Progenitor cell of endocrine pancreas (in vitro differentiated cells): ENCODE data around the gene ZDHHC18. TPM values are rescaled to one million over a fixed set of nuclear protein-coding genes. Genes with fewer than 3 reads are reported as not detected.
A peak's percentile ranks its signal among the peaks of the same experiment; 100 is the strongest.

Experiments
- DNase-seq: peaks from one replicate; pipeline ENCODE4 v3.0.0; 2021; ENCODE audit warnings: low spot score; ENCODE audit not compliant: unreplicated experiment
- H3K27ac Mint-ChIP-seq: 2 replicates; pipeline ENCODE4 v1.8.0; 2021; ENCODE audit warnings: mild to moderate bottlenecking, moderate library complexity, mixed read lengths
- H3K27me3 Mint-ChIP-seq: 2 replicates; pipeline ENCODE4 v1.8.0; 2021; ENCODE audit warnings: mixed read lengths
- H3K36me3 Mint-ChIP-seq: 2 replicates; pipeline ENCODE4 v1.8.0; 2022; ENCODE audit warnings: mixed read lengths; ENCODE audit not compliant: insufficient read depth
- H3K4me1 Mint-ChIP-seq: 2 replicates; pipeline ENCODE4 v1.8.0; 2021; ENCODE audit warnings: low read depth, mixed read lengths
- H3K4me3 Mint-ChIP-seq: 2 replicates; pipeline ENCODE4 v1.8.0; 2021; ENCODE audit warnings: low read depth, mild to moderate bottlenecking, moderate library complexity, mixed read lengths
- H3K9me3 Mint-ChIP-seq: 2 replicates; pipeline ENCODE4 v1.8.0; 2021; ENCODE audit warnings: low read depth, mixed read lengths
- CTCF ChIP-seq: fragments of 200-600 bp; sonication (generic); IDR thresholded peaks from one replicate; pipeline ENCODE4 v1.5.0; 2021; ENCODE audit warnings: antibody characterized with exemption, mild to moderate bottlenecking; ENCODE audit not compliant: unreplicated experiment
- total RNA-seq: library from RNA; stranded (reverse); gene quantifications from 2 replicates; pipeline ENCODE4 v1.2.1, GENCODE V29; 2021

ZDHHC18 gene
- total RNA-seq, 1 donor from 2014 or later: 26.1 TPM

DNA sequence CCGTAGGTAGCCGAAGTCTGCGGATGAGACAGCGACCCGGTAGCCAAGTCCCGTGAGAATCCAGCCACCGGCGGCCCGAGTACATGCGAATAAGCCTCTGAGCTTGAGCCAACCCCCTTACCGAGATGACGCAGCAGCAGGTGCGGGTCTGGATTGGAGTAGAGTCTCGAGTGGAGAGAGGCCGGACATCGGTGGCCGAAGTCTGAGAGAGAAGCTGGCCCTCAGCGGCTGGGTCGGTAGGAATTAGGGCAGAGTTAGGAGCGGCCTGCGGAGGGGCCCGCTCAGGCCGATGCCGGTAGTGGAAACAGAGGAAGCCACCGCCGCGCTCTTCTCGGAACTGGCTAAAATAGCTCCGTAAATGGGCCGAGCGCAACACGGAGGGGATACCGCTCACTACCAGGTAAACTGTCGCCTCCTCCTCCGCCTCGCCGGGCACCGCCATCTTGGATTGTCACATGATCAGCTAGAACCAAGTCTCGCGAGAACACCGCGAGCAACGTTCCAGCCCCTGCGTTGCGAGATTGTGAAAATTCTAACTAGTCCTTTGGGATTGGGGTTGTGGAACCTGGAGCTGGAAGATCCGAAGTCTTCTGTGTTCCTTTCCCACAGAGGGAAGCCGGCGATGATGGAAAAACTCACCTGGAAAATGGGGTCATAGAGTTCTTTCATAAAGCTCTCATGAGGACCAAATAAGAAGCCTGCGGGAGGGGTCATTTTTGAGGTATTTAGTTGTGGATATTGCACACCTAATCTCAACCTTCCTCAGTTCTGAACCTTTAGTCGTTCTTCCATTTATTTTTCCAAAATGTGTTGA is 73.7 kb downstream of the ZDHHC18 start, which contains the start of gene GPATCH3:
Gene GPATCH3 (minus strand): TSS at position 467 of the 814 bp plus-strand sequence. CDS start 25 bp downstream, at position 442.
- Mint-ChIP-seq H3K4me1 (peaks cover 20% of the 10 kb centered on the region), H3K4me3 (peak within 1 kb of the TSS; percentile 87), H3K27me3 (no peaks in the 10 kb centered on the region), H3K27ac (peak within 1 kb of the TSS; percentile 97), H3K36me3 (peaks cover 8% of the 10 kb centered on the region), H3K9me3 (no peaks in the 10 kb centered on the region)
- DNase-seq: peak; percentile 85
- TF ChIP-seq CTCF: no peak

GRCh38 chr1:26900815-26901511 is 74.5 kb downstream of the ZDHHC18 start:
- no peak for DNase-seq
- Mint-ChIP-seq H3K36me3 (peaks cover 8% of the 10 kb centered on the region), H3K27ac (peak overlapping the region; percentile 97), H3K4me3 (peak overlapping the region; percentile 87), H3K27me3 (no peaks in the 10 kb centered on the region), H3K9me3 (no peaks in the 10 kb centered on the region), H3K4me1 (peaks cover 20% of the 10 kb centered on the region)
- TF ChIP-seq CTCF: no peak

Other genes starting within 250 kb of the ZDHHC18 start
- 174 and 186 TPM in 2 replicates for gene ARID1A, start 130.7 kb upstream of the ZDHHC18 start, total RNA-seq
- 10.2 and 12.1 TPM in 2 replicates for gene PIGV, start 38.7 kb upstream of the ZDHHC18 start, total RNA-seq
- gene SFN, start 36.5 kb downstream of the ZDHHC18 start, total RNA-seq: 0.36 and 0.44 TPM in 2 replicates
- gene GPN2, start 63.6 kb downstream of the ZDHHC18 start, total RNA-seq: 36.5 and 37.4 TPM in 2 replicates
- gene GPATCH3, start 73.8 kb downstream of the ZDHHC18 start, total RNA-seq: 21.2 and 23.9 TPM in 2 replicates
- 10.3 and 11.9 TPM in 2 replicates for gene NR0B2, start 87.3 kb downstream of the ZDHHC18 start, total RNA-seq
- gene NUDC, start 95.1 kb downstream of the ZDHHC18 start, total RNA-seq: 93.5 and 101 TPM in 2 replicates
- gene KDF1, start 133.8 kb downstream of the ZDHHC18 start, total RNA-seq: 22.2 and 26.1 TPM in 2 replicates
- gene TRNP1, start 167.0 kb downstream of the ZDHHC18 start, total RNA-seq: 48.8 and 49.3 TPM in 2 replicates
- gene TENT5B, start 186.2 kb downstream of the ZDHHC18 start, total RNA-seq: 5.1 and 5.7 TPM in 2 replicates